NCI-H510A (cell line): ENCODE results near the gene DIP2C.
"Not testable (repeated sequence)": the region's sequence is repeated elsewhere in the genome, so short reads cannot be mapped to it uniquely, and the experiment has no call there.

Source experiments
- DNase-seq: peaks from one replicate; lab custom pipeline; 2025; lab: John Stamatoyannopoulos, UW

Gene DIP2C

DNA sequence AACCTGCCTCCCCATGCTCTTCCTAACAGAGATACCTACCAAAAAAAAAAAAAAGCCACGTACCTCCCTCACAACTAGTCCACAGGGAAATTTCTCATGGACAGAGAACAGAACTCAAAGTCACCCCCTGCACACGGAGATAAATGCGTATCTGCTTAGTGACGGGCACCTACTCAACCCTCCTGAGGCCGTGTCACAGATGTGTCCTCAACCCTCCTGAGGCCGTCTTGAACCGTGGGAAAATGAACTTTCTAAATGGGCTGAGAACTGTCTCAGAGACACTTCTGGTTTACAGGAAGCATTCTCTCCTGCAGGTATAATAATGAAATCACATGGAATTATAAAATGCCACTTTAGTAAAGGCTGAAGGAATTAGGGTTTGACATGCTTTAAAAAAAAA lies 155.9 kb downstream of the DIP2C start:
- DNase-seq = no peak

DNA sequence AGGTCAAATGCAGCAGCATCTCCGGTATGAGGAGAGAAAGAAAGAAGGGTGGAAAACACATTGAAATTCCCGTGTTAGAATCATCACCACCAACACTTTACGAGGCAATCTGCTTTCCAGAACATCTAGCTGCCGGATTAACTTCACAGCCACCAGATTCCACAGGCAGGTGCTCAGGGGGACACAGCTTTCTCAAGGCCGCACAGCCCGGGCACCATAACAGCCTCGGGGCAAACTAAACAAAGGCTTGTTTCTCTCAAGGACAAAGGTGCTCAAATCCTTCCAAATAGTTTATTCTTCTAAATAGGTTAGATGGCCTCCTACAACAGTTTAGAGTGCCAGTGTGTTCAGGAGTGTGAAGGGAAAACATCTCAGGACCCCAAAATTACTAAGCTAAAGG lies 156.3 kb downstream of the DIP2C start:
- DNase-seq = no peak

DNA sequence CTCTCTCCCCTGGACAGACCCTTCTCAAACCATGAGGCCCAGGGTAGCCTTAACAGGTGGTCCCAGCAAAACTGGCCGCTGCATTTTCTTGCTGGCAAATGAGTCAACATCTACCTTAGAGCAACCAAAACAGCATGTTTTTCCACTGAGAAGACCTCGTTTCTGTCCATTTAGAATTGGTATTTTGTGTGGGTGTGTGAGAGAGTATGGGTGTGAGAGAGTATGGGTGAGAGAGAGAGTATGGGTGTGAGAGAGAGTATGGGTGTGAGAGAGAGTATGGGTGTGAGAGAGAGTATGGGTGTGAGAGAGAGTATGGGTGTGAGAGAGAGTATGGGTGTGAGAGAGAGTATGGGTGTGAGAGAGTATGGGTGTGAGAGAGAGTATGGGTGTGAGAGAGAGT lies 157.1 kb downstream of the DIP2C start:
- not testable (repeated sequence) for DNase-seq

DNA sequence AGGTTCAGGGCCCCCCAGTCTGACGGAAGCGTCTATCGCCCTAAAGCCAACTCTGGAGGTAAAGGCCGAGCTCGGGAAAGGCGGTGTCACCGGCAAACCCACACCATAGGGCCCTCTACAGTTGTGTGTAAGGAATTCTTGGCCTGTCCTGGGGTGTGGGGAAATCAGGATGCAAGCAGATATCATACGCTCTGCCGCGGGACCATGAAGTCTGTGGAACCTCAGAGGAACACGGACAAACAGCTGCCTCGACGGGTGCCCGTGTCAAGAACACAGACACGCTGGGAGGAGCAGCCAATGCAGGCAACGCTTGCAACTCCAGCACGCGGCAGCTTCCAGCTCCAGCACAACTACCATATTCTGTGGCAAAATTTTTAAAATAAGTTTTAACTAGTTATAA lies 157.9 kb downstream of the DIP2C start:
- no peak for DNase-seq

DNA sequence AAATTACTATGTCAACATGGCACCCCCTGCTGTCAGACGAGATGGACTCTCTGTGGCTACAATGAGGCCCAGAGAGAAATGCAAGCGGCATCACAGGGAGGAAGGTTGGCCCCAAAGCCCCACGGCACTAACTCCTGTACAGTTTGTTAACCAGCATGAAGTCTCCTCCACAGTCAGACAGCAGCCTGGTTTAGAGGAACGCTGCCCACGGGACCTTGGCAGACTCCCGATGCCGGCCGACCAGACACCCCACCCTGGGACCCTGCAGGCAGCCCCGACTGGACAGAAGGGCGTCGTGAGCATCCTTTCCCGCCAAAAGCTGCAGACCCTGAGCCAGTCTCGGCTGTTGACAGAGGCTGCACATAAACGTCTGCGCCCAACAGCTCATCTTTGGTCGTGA lies 158.8 kb downstream of the DIP2C start:
- DNase-seq = no peak

DNA sequence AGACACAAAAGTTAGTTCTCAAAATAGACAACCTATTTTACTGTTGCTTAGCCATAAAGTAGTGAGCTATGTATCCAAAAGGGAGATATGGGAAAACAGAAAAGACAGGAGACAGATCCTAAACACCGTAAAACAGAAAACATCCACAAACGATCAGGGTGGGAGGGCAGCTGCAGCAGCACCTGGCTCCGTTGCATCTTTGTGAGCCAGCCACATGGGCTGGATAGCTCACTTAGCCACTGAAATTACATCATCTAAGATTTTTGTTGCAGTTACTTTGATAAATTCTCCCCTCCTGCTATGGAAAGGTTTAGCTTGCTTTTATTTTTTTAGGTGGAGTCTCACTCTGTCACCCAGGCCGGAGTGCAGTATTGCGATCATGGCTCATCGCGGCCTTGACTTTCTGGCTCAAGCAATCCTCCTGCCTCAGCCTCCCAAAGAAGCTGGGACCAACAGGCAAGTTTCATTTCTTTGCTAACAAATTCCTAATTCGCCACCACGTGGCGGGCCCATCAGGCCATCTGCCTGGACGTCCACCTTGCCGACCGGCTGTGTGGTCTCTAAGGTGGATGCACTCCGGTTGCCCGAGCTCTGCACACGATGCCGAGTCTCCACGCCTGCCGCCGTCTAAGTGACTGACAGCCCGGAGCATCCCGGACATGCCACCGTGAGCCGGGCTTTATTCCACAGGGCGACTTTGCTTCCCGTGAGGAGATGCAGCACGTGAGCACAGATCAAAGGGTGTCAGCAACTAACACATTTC lies 159.8 kb downstream of the DIP2C start:
- DNase-seq = no peak

DNA sequence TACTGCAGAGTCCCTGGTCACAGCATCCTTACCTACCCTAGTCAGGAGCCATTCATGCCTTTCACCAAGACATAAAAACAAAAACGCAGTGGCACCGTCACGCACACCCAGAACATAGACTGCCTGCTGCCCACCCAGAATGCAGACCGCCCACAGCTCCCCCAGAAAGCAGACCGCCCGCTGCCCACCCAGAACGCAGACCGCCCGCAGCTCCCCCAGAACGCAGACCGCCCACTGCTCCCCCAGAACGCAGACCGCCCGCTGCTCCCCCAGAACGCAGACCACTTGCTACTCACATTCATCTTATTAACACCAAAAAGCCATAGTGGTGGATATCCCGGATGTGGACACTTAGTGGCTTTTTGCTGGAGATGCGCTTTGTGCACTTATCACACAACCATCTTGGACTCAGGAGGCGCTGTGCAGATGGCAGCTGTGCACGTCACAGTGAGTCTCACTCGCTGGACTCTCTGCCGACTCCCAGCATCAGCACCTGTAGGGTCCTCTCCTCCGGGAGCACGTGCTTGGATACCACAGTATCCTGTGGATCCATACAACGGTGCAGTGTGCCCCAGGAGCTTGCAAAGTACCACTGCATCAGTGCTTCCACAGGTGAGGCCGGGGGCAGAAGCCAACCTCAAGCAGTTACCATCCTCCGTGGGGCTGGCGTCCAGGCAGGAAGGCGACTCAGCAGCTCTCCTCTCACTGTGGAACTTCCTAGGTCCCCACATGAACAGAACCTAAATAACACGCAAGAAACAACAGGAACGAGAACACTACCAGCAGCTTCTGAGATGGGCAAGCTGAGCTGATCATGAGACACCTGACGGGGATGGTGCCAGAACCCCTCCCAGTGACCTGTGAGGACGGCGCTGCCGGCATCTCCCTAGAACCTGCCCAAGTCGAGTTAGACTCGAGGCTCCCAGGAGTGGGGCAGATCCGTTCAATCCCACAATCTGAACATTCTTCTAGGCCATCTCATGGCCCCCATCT lies 161.0 kb downstream of the DIP2C start:
- no peak for DNase-seq

DNA sequence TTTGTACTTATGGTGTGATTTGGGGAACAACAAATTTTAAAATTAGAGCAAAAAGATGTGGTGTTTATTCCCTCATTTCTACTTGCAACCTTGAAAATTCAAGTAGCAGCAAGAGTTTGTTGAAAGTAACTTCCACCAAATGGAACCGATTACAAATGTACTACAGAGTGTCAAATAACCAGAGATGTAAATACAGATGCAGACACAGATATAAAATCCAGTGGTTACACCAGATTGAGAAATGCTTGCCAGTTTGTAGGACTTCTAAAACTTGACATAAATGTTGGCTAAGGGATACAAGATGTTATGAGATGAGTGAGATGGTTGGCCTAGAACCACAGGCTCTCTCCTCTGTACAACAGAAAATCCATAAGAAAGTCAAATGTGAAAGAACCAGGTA lies 162.1 kb downstream of the DIP2C start:
- DNase-seq = no peak

DNA sequence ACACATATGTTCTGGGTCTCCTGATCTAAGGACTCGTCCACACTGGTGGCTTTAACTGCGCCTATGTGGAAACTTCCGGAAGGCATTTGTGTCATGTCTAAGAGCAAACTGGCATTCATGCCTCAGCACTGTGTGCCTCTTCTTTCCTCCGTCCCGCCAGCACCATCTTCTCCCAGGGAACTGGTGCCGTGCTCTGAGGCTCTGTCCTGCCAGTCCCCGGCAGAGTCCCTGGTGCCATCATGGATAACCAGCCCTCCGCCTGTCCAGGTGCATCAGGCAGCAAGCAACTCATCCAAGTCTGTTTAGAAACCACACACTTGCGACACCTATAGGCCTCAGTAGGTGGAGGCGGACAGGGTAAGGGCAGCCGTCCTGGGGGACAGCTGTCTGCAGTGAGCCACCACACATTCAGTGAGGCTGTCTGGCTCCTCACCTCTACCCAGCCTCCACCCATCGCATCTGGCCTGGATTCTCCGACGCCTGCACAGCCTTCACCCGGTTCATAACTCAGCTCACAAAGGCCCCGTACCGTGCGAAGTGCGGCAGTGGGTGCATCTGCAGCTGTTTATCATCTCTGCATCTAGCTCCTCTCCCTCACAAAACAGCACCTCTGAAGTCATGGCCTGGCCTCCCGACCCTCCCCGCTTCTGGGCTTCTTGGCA lies 162.7 kb downstream of the DIP2C start:
- peak; percentile 33 for DNase-seq

DNA sequence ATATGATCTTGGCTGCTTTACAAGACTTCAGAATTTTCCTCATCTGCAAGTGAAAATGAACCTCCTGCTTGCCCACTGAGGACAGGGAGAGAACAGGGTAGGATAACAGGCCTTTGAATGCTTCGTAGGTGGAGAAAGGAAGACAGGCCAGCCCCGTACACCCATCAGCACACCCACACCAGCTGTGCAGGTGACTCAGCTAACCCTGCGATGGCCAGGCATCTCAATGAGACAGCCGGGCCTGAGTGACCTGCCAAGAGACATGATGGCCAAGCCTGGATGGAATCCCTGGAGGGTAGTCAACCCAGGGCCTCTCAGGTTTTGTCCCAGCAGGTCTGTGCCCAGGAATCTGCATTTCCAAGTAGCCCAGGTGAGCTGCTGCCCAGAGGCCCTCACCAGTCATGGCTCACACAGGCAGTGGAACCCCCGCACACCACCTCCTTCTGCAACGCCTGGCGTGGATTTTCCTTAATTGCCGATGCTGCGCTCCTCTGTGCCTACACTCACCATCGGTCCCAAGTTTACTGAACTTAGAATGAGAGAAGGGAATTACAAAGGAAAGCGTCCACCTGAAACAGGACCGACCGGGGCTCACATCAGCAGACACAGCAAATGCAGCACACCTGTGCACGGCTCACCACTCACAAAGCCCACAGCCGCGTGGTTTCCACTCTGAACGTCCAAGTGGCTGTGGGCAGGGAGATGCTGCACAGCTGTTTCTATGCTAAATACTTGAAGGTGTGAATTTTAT lies 163.7 kb downstream of the DIP2C start:
- DNase-seq = no peak

DNA sequence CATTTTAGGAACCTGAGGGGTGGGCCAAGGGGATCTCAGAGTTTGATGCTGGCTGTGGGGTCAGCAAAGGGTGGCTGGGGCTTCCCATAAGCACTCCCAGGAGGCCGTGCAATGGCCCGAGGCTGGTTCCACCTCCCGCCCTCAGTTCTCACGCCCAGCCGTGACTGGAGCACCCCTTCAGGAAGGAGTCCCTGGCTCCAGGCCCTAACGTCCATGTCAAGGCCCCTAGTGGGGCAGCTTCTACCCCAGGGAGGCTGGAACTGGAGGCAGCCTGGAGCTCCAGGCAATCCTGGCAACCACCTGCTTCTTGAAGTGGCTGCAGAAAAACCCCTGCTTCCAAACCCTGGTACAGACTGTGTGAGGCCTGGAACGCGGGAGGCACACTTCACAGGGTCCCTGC lies 165.5 kb downstream of the DIP2C start:
- no peak for DNase-seq

DNA sequence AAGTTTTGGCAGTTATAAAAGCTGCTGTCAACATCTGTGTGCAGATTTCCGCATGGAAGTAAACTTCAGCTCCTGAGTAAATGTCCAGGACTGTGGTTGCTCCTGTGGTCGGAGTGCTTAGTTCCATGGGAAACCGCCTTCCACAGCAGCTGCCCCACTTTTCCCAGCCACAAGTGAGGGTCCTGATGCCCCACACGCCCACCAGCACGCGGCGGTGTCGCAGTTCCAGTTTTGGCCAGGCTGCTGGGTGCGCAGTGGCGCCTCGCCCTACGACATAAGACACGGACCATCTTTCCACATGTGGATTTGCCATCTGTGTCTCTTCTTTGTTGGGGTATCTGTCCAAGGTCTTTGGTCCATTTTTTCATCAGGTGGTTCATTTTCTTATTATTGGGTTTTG lies 167.1 kb downstream of the DIP2C start:
- DNase-seq = no peak

DNA sequence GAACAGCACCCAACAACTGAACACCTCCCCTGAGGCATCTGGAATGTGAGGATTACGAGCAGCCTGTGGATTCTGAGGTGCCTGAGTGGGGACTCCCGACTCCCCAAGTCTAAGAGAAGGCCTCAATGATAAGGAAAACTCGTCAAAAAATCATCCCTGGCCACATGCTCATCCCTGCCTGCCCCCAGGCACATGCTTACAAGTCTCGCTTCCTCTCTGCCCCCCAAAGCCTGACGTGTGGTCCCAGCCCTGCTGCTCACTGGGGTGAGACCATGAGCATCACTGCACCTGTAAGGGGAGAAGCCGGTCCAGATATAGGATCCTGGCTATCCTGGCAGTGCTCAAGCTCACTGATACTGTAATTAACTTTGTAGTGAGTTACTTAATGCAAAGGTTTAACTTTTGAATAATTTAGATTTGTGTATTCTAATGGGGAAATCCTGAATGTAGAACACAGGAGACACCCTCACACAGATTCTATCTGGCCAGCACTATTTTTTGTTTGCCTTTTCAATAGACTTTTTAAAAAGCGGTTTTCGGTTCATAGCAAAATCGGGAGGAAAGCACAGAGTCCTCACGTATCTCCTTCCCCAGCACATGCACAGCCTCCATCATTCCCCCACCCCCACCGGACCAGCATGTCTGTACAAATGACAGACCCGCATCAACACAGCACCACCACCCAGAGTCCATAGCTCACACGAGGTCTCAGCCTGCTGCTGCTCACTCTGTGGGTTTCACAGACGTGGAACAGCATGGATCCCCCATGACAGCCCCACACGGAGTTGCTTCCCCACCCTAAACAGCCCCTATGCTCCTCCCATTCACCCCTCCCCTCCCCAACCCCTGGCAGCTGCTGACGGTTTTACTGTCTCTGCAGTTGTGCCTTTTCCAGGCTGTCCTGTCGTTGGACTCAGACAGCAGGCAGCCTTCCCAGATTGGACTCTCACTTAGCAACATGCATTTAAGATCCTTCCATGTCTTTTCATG lies 167.9 kb downstream of the DIP2C start:
- DNase-seq = no peak

DNA sequence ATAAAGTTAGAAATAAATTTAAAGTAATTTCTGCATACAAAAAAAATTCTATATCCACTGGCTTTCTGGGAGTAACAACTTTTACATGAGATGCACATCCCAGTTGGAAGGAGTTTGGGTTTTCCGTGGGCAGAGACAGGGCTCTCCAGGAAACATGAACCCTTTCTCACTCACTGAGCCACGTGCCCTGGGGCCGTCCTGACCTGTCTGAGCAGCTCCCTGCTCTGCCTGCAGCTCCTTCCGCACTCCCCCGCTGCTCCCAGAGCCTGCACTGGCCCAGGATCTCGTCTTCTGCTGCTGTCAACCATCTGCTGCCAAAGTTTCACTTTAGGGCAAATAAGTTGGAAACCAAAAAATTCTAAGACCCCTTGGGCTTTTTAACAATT lies 169.1 kb downstream of the DIP2C start:
- no peak for DNase-seq

DNA sequence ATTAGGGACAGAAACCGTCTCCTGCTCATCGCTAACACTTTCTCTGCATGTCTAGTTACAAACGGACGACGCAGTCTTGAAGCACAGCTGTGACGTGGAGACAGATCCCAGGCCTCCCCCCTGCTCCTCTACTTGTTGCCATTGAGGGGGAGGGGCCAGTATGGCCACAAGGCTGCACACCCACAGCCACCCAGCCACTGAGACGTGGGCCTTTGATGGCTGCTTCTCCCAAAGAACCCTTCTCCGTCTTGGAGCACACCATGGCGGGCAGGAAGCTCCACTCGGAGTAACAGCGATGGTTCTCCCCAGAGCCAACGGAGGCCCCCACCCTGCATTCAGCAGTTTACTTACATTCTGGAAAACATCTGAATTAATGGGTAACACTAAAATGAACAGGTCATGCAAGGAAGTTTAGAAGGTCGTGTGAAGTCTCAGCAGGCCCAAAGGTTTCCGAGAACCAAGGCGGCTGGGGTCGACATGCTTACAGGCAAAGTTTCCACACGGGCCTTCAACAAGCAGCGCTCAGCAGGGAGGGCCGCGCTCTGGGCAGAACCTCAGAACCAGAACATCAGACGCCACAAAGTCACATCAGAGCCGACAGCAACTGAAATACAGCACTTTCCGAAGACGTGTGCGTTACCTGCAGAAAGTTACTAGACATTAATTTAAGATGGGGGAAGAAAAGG lies 169.6 kb downstream of the DIP2C start:
- DNase-seq = peak; percentile 33

DNA sequence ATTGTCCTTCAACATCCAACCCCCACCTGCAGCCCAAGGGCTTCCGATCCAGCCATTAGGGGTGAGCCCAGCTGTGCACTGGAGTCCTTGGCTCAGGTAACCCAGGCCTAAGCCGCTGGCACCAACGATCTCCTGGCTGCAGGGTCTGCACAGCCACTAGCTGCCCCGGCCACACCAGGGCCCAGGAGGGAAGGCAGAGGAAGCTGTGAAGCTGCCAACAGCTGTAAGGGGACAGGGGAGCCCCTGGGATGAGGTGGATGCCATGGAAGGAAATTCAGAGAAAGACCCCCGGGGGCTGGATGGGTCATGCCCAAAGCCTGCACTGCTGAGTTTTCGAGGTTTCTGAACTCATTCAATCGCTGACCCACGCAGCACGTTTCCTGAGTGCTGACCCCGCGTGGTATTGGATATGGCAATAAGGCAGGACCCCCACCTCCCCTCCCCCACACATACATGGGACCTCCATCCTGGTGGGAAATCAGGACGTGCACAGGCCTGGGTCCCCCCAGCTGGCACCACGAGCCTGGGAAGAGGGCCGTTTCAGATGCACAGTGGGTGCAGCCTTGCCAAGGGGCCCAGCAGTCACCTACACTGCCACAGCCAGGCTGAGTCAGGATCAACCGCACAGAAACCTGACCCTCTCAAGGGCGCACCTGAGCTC lies 170.3 kb downstream of the DIP2C start:
- no peak for DNase-seq

DNA sequence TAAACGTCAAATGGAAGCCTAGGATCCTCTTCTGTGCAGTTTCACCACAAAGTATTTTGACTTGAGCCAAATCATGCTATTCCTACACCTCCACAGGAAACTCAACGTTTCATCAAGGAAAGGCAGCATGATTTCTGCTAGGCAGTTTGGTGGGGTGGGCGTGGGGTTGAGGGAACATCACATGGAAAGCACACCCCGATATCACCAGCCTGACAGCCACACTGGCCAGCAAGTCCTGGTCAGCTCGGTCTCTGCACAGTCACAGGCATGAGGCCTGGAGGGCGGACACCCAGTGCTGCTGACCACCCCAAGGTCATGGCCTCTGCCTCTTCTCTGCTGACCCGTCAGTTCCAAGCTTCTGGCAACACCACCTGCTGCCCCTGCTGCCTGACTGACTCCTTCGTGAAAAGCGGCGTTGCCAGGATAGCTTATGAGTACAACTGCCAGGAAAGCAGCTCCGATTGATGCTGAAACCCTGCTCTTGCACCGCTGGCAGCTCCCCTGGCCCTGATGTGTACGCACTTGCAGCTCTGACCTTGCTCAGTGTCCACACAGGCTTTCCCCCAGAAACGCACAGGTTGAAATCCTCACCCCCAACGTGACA lies 171.5 kb downstream of the DIP2C start:
- DNase-seq = no peak

DNA sequence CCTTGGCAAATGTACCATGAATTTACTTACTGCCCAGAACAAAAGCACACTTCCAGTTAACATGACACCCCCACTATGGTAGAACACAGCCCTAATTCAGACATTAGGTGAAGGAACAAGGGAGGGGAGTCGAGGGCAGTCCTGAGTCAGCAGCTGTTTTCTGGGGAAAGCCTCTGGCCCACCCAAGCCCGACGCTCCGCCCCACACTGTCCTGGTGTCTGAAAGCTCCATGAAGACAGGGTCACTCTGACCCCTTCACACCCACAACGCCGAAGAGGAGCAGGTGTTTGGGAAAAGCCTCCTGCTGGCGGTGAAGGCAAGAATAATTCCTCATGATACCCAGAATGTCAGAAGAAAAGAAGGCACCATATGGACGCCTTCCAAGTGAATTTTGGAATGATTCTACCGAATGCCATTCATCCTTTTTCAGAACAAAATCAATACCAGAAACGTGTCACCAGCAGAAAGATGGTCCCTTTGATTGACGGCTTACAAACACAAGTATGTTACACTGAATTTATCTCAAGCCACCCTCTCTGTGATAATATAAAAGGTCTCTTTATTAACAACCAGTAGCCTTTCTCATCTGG lies 172.1 kb downstream of the DIP2C start:
- no peak for DNase-seq

DNA sequence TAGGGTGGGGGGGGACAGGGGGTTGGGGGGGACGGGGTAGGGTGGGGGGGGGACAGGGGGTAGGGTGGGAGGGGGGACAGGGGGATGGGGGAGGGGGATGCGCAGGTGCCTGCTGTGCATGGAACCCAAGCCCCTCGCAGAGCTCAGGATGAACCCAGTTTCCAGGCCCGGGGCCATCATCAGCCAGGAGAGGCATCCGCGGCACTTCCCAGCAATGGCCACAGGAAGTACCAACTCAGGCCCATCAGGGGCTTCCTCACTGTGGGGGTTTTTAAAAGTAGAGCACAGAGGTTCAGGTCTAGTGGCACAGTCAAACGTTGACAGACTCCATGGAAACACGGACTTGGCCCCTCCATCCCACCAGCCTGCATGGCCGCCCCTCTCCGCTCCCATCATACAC lies 172.7 kb downstream of the DIP2C start:
- DNase-seq = no peak
